ENCODE results near the gene SLC16A2.

The SLC16A2 gene

DNA sequence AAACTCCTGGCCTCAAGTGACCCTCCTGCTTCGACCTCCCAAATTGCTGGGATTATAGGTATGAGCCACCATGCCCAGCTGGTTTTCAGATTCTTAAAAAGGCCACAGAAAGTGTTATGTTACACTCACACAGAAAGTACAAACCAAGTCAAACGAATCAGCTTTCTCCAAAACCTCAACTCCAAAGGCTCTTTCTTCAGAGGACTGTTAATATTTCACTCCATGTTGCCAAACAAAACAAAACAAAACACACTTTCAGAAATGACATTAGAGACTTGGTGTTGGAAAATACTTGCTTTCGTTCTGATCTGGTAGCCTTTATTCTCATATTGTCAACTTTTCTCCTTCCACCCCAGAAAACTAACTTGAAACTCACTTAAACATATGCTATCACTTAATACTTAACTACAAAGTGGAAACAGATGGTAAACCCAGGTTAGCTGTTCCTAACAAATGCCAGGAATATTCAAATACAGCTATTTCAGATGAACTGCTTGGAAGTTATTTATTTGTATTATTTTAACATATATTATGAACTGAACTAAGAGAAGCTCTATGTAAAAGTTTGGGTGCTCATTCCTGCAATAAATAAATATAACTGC is 158.4 kb downstream of the SLC16A2 start:
- peaks cover 3% of the 10 kb centered on the region; the same call in 1 of the 2 replicates for H3K9me3 ChIP-seq (ENCODE audit: control insufficient read depth, insufficient read depth, low read depth, low read length)
- no peaks in the 10 kb centered on the region for H3K27me3 ChIP-seq (ENCODE audit: control insufficient read depth, insufficient read depth, low read length)
- H3K27ac ChIP-seq (ENCODE audit: low read depth, low read length): no peak overlapping the region
- no peak overlapping the region for H3K4me3 ChIP-seq (ENCODE audit: low read depth, low read length)
- no peaks in the 10 kb centered on the region for H3K4me1 ChIP-seq (ENCODE audit: control insufficient read depth, insufficient read depth, low read length)
- H3K36me3 ChIP-seq (ENCODE audit: control insufficient read depth, insufficient read depth, low read length): no peaks in the 10 kb centered on the region
- H3K9ac ChIP-seq (ENCODE audit: low read length): no peak overlapping the region
